HG03469 (cell line): ENCODE results near the gene AP3M1.

Experiments
- ATAC-seq: cut with Tn5 transposase; IDR thresholded peaks from one replicate; pipeline ENCODE4 v1.9.1; 2021; ENCODE audit warnings: mild to moderate bottlenecking, moderate library complexity, moderate number of reproducible peaks; ENCODE audit not compliant: unreplicated experiment

Gene AP3M1

GRCh38 chr10:74117738-74118137 lies 32.9 kb downstream of the AP3M1 start:
- ATAC-seq, result no peak

- no peak for ATAC-seq
Measured at GRCh38 chr10:74114041-74114448, 36.6 kb downstream of the AP3M1 start.

GRCh38 chr10:74113546-74113945 lies 37.1 kb downstream of the AP3M1 start:
- ATAC-seq, result no peak

GRCh38 chr10:74111799-74112198 lies 38.8 kb downstream of the AP3M1 start:
- no peak for ATAC-seq

GRCh38 chr10:74110120-74110519 lies 40.5 kb downstream of the AP3M1 start:
- no peak for ATAC-seq

GRCh38 chr10:74109452-74109851 lies 41.2 kb downstream of the AP3M1 start:
- no peak for ATAC-seq

GRCh38 chr10:74107391-74107790 lies 43.2 kb downstream of the AP3M1 start:
- ATAC-seq, result no peak

- ATAC-seq, result no peak
Measured at GRCh38 chr10:74104996-74105395, 45.6 kb downstream of the AP3M1 start.

- no peak for ATAC-seq
Measured at GRCh38 chr10:74104480-74104879, 46.1 kb downstream of the AP3M1 start.

- no peak for ATAC-seq
Measured at GRCh38 chr10:74103560-74104258, 46.9 kb downstream of the AP3M1 start.

- ATAC-seq, result no peak
Measured at GRCh38 chr10:74099836-74100235, 50.8 kb downstream of the AP3M1 start.

GRCh38 chr10:74099420-74099819 lies 51.2 kb downstream of the AP3M1 start:
- no peak for ATAC-seq

- no peak for ATAC-seq
Measured at GRCh38 chr10:74097776-74098175, 52.9 kb downstream of the AP3M1 start.

GRCh38 chr10:74096777-74097176 lies 53.9 kb downstream of the AP3M1 start:
- peak; percentile 71 for ATAC-seq

- no peak for ATAC-seq
Measured at GRCh38 chr10:74094231-74094630, 56.4 kb downstream of the AP3M1 start.

GRCh38 chr10:74093530-74094164 lies 57.0 kb downstream of the AP3M1 start:
- ATAC-seq, result no peak

GRCh38 chr10:74092372-74092771 lies 58.3 kb downstream of the AP3M1 start:
- ATAC-seq, result no peak

GRCh38 chr10:74088722-74089121 lies 61.9 kb downstream of the AP3M1 start:
- ATAC-seq, result no peak

GRCh38 chr10:74086317-74086716 lies 64.3 kb downstream of the AP3M1 start:
- ATAC-seq, result no peak

GRCh38 chr10:74084955-74085354 lies 65.7 kb downstream of the AP3M1 start:
- no peak for ATAC-seq

GRCh38 chr10:74083304-74083703 lies 67.3 kb downstream of the AP3M1 start:
- no peak for ATAC-seq

GRCh38 chr10:74081941-74082718 lies 68.5 kb downstream of the AP3M1 start:
- no peak for ATAC-seq
